HG03039 (cell line): ENCODE data around the gene HLA-F.

Experiments used
- ATAC-seq: cut with Tn5 transposase; IDR thresholded peaks from one replicate; pipeline ENCODE4 v1.9.1; 2021; ENCODE audit warnings: mild to moderate bottlenecking, moderate library complexity; ENCODE audit not compliant: unreplicated experiment

Gene HLA-F

DNA sequence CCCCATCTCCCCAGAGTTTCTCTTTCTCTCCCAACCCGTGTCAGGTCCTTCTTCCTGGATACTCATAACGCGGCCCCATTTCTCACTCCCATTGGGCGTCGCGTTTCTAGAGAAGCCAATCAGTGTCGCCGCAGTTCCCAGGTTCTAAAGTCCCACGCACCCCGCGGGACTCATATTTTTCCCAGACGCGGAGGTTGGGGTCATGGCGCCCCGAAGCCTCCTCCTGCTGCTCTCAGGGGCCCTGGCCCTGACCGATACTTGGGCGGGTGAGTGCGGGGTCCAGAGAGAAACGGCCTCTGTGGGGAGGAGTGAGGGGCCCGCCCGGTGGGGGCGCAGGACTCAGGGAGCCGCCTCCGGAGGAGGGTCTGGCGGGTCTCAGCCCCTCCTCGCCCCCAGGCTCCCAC is at the start of gene HLA-F:
HLA-F (plus strand) TSS at position 173 of the 404 bp plus-strand sequence; CDS start at position 203, 30 bp downstream.
- peak; percentile 87 for ATAC-seq

DNA sequence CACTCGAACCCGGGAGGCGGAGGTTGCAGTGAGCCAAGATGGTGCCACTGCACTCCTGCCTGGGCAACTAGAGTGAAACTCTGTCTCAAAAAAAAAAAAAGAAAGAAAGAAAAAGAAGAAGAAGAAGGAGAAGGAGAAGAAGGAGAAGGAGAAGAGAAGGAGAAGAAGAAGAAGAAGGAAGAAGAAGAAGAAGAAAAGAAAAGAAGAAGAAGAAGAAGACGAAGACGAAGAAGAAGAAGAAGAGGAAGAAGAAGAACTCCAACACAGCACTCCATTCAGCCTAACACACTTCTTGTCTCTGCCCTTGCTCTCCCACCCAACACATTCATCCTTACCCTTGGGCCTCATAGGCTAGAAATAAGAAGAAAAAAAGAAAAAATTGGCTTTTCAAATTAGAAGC is 49.2 kb upstream of the HLA-F start:
- no peak for ATAC-seq

DNA sequence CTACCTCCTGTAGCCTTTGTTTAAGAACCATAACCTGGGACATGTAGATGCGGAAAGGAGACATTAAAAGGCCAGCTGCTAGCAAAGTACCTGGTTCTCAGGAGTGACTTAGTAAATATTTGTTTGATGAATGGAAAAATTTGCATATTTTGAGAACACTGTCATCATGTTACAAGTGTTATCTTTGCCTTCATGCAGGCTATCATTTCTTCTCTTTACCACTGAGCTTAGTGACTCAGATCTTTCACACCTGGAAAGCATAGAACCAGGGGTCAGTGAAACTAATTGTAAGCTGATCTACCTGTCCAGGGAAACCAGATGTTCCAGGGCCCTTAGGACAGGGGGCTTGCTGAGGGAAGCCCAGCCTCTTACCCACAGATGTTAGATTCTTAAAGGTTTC is 47.7 kb upstream of the HLA-F start:
- no peak for ATAC-seq

DNA sequence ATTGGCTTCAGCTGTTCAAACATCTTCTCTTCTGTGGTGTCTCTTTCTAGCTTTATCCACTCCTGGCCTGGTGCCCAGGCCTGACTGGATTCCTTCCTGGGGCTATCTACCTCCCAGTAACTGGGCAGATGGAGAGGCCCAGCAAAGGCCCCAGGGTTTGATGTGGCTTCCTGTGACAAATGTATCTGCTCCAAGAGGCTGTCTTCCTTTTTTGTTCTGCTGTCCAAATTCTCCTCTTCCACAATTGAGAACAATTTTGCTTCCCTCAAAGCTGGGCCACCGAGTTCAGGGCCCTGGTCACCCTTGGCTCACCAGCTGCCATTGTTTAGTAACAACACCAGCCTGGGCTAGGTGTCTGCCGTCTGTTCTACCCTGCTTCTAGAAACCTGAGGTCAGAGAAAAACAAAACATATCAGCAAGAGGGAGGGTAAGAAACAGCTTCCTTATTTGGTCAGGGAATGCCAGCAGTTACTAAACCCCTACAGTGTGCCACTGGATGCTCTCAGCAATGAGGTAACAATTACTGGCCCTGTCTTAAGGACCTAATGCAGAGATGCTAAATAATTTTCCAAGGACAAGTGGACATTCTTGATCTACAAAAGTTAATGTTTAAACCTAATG is 46.1 kb upstream of the HLA-F start:
- no peak for ATAC-seq

DNA sequence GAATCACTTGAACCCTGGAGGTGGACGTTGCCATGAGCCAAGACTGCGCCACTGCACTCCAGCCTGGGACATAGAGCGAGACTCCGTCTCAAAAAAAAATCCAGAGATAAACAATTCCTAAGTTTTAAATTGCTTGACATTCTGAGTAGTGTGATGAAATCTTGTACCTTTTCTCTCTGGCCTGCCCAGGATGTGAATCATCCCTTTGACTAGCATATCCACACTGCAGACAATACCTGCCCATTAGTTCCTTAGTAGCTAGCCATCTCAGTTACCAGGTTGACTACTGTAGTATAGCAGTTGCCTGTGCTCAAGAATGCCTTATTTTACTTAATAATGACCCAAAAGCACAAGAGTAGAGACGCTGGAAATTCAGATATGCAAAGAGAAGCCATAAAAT is 45.1 kb upstream of the HLA-F start:
- ATAC-seq = no peak

DNA sequence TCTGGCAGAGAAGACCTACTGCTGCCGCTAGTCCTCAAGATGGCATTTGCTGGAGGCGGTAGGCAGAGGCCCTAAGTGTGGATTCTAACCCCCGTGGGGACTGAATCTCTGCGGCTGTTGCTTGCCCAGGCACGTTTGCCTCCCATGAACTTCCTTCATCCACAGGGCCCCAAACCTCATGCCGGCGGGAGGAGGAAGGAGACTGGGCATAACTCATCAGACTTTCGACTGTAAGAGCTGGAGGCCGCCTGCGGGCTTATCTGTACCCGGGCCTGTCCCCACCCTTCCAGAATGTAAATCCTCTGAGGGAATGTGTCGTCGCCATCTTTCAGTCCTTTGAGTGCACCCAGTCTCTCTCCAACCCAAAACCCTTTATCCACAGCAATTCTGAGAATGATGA is 43.3 kb upstream of the HLA-F start:
- ATAC-seq = no peak

DNA sequence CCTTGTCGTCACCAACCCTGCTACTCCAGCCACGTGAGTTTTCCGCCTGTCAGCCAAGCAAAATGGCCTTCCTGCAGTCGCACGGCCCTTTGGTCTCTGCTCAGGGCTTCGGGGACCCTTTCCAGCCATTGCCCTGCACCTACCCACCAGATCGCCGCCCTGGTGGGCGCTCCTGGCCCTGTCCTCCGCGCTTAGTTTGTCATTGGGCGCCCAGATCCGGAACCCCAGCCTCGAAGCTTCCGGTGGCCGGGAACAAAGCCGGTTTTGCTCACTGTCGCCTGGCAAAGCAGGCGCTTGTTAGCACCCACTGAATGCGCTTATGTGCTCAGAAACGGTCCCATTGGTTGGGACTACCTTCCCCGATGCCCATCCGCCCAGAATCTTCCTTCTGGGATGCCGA is 42.8 kb upstream of the HLA-F start:
- no peak for ATAC-seq

DNA sequence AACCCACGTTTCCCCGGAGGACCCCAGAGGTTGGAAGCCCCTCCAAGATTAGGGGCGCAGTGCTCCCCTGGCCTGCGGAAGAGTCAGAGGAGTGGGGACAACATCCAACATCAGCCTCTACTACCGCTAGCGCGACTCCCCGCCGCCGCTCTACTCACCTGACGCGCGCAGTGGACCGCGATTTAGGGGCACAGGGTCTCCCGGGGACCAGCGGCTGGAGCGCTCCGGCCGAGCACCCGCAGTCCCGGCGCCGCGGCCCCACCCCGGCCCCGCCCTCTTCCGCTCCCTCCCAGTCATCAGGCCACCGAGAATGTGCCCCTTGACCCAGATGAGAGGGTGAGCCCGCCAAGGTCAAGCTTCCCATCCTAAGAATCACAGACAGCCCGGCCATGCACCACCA is 42.3 kb upstream of the HLA-F start, which contains the start of gene ZFP57:
ZFP57 (minus strand) TSS at position 249 of the 400 bp plus-strand sequence. CDS start 4,149 bp downstream, outside the sequence.
- ATAC-seq = no peak

DNA sequence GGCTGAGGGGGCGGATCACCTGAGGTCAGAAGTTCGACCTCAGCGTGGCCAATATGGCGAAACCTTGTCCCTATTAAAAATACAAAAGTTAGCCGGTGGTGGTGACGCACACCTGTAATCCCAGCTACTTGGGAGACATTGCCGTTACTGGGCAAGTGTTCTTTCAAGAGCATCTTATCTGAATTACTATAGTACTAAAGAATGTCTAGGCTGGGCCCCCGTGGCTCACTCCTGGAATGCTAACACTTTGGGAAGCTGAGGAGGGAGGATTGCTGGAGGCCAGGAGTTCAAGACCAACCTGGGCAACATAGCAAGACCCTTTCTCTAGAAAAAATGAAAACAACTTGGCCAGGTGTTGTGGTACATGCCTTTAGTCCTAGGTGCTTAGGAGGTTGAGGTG is 41.4 kb upstream of the HLA-F start:
- no peak for ATAC-seq

DNA sequence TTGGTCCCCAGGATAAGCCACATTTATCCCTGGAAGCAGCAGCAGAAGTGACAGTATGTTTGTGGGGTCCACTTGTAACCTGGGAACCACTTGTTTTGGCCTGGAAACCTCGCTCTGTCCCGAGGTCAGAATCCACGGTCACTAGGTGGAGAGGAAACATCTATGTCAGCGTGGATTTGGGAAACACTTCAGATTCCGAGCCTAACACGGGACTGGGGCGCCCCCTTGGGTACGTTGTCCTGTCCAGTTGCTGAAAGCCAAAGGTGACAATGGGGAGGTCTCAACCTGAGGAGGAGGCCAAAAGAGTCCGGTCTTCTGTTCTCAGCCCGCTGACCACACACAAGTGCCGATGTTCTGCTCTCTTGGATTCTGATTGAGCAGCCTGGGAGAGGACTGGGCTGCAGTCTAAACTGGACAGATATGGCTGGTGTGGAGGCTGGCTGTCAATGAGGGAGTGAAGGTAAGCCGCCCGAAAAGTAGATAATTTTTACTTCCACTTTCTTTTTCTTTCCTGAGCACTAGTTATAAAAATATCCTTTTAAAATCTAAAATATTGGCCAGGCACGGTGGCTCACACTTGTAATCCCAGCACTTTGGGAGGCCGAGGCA is 37.4 kb upstream of the HLA-F start:
- no peak for ATAC-seq

DNA sequence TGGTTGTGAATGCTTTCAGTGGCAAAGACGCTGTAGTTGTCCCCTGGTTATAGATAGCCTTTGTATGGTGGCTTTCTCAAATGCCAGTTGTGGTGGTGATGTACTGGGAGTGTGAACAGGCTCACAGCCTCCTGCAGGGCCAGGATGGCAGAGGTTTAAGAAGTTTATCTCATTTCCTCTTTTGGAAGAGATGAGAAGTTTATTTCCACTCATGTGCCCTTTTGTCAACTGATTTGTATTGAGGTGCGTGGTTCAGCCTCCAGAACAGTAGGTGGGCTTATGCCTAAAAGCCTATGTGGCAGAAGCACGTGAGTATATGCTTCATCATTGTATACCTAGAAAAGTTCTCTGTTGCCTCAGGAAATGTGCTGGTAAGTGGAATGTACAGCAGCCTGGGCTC is 28.6 kb upstream of the HLA-F start:
- no peak for ATAC-seq

DNA sequence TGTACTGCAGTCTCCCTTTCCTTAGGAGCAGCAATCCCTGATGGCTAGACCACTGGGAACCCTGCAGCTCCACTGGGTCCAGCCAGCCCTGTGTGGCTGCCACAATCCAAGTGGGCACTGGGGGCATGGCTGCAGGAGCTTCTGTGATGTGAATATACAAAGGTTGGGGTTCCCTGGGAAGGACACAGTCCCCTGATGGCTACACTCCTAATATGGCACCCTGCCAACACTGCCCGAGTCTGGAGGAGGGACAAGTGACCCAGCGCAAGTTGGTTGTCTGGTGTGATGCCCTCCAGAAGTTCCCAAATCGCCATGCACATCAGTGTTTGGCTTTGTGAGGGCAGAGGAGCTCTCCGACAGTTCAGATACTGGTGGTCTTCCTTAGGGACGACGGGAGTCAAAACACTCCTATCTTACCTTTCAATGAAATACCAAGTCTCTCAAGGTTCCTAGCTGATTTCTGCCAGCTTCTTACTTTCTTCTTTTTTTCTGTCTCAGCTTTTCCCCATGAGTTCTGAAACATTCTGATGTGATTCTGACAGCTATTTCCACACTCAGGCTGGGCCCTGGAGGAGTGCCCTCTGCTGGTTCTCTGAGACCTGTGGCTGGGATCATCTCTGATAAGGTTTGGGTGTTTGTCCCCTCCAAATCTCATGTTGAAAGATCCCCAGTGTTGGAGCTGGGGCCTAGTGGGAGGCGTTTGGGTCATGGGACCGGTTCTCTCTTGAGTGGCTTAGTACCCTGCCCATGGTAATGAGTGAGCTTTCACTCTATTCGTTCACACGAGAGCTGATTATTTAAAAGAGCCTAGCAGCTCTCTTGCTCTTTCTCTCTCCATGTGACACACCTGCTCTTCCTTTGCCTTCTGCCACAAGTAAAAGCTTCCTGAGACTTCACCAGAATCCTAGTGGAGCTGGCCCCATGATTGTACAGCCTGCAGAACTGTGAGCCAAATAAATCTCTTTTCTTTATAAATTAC is 26.8 kb upstream of the HLA-F start:
- no peak for ATAC-seq

DNA sequence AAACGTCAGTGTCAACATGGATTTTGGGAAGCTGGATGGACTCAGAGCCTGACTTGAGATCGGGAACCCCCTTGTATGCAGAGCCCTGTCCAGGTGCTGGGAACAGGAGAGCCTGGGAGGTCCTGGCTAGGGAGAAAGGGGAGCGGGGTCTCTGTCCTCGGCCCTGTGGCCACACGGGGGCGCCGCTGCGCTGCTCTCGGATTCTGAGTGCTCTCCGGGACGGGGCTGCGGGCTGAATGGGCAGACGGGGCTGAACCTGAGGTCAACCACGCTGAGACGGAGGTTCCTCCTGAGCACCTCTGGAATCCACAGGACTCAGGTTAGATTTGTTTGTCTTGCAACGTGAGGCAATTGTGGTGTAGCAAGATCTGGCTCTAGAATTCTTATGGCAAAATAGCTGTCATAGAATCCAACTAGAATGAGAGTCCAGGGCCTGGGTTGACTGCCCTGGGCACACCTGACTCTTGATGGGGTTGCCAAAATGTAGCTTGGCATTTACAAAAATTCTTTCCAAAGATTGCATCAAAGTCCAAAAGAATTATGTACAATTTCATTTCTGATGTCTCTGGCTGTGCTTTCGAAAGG is 20.6 kb upstream of the HLA-F start:
- no peak for ATAC-seq

DNA sequence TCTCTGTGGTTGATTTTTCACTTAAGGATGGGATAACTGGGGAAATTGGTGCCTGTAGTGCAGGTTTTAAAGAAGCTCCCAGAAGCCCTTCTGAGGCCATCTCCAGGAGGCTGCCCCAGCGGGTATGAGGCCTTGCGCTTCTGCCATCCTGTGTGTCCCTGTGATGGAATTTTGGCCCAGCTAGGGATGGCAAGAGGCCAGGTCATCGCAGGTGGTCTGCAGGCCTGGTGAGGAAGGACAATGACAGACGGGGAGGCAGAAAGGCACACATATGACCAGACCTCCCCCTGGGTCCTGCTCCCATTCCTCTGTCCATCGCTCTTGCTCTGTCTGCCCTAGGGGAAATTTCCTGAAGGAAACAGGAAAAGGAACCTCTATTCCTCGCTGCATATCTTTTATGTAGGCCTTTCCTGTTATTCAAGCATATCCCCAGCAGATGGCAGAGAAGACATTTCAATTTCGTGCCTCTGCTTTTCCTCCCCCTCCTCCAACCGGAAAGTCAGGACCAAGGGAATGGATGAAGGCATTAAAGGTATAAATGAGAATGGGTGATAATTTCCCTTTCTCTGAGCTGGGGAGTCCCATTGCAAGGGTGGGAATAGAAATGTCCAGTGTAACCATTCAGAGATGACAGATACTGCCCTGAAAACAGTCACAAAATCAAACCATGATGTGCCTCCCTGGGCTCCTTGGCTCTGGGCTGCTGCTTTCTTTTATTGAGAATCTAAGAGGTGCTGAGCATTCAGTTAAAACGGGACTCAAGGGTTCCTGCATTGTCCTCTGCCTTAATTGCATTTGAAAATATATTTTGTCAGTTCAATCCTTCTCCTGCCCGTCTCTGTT is 17.6 kb upstream of the HLA-F start:
- no peak for ATAC-seq

DNA sequence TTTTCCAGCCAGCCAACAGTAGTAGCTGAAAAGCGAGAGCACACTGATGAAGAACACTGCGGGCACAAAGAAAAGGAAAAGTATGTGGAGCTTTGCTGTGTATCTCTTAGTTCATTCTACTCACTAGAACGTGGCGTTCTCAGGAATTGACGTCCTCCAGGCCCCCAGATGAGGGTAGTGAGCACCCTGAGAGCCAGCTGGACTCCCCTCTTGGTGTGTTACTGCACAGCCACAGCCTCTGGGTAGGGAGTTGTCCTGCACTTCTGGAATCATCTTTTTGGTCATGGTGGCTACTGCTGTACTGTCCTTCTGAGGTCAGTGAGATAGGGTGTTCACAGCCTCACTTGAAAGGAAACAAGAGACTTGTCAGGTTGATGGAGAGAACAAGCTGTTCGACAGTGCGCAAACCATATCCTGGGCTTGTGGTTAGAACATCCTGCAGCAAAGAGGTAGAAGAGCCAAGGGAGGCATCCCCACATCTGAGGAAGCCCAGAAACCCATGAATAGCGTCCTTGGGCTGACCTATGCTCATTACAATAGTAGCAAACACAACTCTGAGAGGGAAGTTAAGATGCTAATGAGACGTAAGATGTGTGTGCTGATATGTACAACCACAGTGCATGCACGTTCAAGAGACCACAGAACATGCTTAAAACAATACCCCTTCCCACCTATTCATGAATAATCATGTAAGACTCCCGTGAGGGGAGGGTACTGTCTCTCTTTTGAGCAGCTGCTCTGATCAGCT is 14.6 kb upstream of the HLA-F start:
- ATAC-seq = no peak

DNA sequence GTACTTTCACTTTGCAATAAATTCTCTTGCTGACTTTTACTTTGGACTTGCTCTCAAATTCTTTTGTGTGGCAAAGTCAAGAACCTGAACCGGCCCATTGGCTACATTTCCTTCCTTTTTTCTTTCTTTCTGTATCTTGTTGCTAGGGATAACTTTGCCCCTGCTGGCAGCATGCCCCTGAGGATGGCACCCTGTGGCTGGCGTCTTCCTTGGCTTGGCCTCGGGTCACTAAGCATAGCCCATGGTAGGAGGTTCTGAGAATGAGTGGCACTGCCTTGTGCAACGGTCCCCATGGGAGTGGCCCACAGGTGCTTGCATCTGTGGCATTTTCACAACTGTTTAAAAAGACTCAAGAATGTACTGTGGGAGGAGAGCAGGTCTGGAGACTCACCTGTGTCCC is 14.0 kb upstream of the HLA-F start:
- no peak for ATAC-seq

DNA sequence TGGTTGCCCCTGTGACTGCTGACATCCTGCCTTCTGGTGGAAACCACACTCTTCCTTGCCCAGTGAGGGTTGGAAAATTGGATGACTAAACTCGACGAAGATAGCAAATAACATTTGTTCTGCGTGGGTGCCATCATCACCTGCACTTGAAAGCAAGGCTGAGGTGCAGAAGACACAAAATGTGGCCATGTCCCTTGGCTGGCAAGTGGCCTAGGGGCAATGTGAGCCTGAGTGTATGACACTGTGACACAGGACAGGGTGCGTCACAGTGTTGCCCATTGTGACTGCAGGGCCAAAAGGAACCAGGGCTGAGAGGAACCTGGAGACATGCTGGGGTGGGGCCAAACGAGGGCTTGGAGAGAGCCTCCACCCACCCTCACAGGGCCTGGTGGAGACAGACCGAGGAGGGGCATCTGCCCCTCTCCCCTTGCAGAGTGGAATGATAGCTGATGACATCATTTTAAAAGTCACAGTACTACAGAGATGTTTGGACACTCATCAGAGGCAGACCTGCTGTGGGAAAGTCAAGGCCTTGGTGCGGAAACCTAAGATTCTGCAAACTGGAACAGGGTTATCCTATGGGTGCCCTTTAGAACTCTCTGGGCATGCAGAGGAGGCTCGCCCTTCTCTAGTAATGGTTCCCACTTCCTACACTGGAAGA is 12.8 kb upstream of the HLA-F start:
- ATAC-seq = no peak

DNA sequence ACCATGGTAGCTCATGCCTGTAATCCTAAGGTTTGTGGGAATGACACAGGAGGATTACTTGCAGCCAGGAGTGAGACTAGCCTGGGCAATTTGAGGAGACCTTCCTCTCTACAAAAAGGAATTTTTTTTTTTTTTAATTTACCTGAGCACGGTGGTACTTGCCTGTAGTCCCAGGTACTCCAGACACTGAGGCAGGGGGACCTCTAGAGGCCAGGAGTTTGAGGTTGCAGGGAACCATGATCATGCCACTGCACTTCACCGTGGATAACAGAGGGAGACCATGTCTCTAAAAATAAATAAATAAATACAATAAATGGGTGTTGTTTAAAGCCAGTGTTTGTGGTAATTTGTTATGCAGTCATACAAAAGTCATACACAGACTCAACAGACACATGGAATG is 2.4 kb upstream of the HLA-F start:
- no peak for ATAC-seq
